Breast epithelium (tissue), 4 donors: Measurements from ENCODE around the gene PKD2. TPM values are rescaled to one million over a fixed set of nuclear protein-coding genes. Genes with fewer than 3 reads are reported as not detected.
A peak's percentile ranks its signal among the peaks of the same experiment; 100 is the strongest.

Source experiments
- DNase-seq, 2 donors: peaks; one replicate each; pipeline ENCODE4 v3.0.0-alpha.2; 2019; ENCODE audit warnings: low spot score in 2 of 2
- H3K27ac ChIP-seq, 2 donors: fragments of 200-600 bp; sonication (generic) in 1 of 2; one replicate each; pipeline ENCODE4 v1.5.1; 2016 to 2019; ENCODE audit warnings: mild to moderate bottlenecking in 1 of 2
- H3K27me3 ChIP-seq, 2 donors: fragments of 200-600 bp; sonication (generic) in 1 of 2; one replicate each; pipeline versions ENCODE4 v1.5.1 to v1.6.0; 2017 to 2019; ENCODE audit warnings: control low read depth in 1 of 2, mild to moderate bottlenecking in 1 of 2
- H3K36me3 ChIP-seq: fragments of 200-600 bp; one replicate; pipeline ENCODE4 v1.5.1; 2019
- H3K4me1 ChIP-seq, 2 donors: fragments of 200-600 bp; sonication (generic); one replicate each; pipeline ENCODE4 v1.5.1; 2016 to 2019; ENCODE audit warnings: control low read depth in 1 of 2
- H3K4me3 ChIP-seq, 3 donors: fragments of 200-600 bp; sonication (generic); 1 replicate in 2 of 3; 2 replicates in 1 of 3; pipeline ENCODE4 v1.5.1; 2016 to 2019; ENCODE audit warnings: mild to moderate bottlenecking in 3 of 3, moderate library complexity in 2 of 3
- H3K9me3 ChIP-seq, 2 donors: fragments of 200-600 bp; sonication (generic) in 1 of 2; one replicate each; pipeline ENCODE4 v1.5.1; 2016 to 2019; ENCODE audit warnings: control low read depth in 1 of 2
- CTCF ChIP-seq, 3 donors: fragments of 450-650 bp; IDR thresholded peaks; one replicate each; pipeline ENCODE4 v1.5.1; 2016 to 2017; ENCODE audit warnings: antibody characterized with exemption in 3 of 3, mild to moderate bottlenecking in 3 of 3, moderate library complexity in 3 of 3
- POLR2A ChIP-seq: fragments of 450-650 bp; IDR thresholded peaks from one replicate; pipeline ENCODE4 v1.6.1; 2016; ENCODE audit warnings: antibody characterized with exemption, mild to moderate bottlenecking, moderate library complexity
- POLR2AphosphoS5 ChIP-seq, 3 donors: sonication (generic); formaldehyde crosslinking; IDR thresholded peaks; one replicate each; pipeline ENCODE4 v1.6.1; 2017; ENCODE audit warnings: antibody characterized with exemption in 3 of 3
- intact Hi-C: fragments of 100-400 bp; cut with DNase I; formaldehyde crosslinking; loops from one replicate; pipeline ENCODE4 v1.15.1; 2023; ENCODE audit warnings: low total_unique reads
- total RNA-seq, 3 donors: library from RNA; depleted of rRNA; stranded (reverse); fragments of >200 nt; gene quantifications; one replicate each; pipeline ENCODE4 v1.1.0, GENCODE V29; 2016

The PKD2 gene
- total RNA-seq, 3 donors from 2014 or later: 60.0 to 66.2 (median 61.3) TPM

GRCh38 chr4:87975466-87975865, 32.0 kb upstream of the PKD2 start, which contains the start of gene SPP1:
Gene SPP1, plus strand, starts transcription at chr4:87975714. Its CDS starts 1,182 bp downstream, at chr4:87976896.
- Histone ChIP-seq H3K9me3 (no peaks in the 10 kb centered on the region), H3K36me3 (no peaks in the 10 kb centered on the region), H3K27me3 (no peaks in the 10 kb centered on the region), H3K27ac (peak within 1 kb of the TSS in 1 of 2 donors; percentile 8), H3K4me3 (peak within 1 kb of the TSS in 1 of 3 donors; percentile 7), H3K4me1 (no peaks in the 10 kb centered on the region)
- DNase-seq: no peak
- TF ChIP-seq POLR2AphosphoS5 (IDR thresholded peaks at IDR 0.05) (no peak), CTCF (IDR thresholded peaks at IDR 0.05) (no peak), POLR2A (no peak)
- intact Hi-C loops: no loop called here

GRCh38 chr4:87977521-87978278, 29.7 kb upstream of the PKD2 start:
- intact Hi-C loops: no loop called here
- peak overlapping the region in 1 of 2 donors; percentile 17 for H3K27ac ChIP-seq
- no peaks in the 10 kb centered on the region for H3K4me1 ChIP-seq
- H3K4me3 ChIP-seq: no peak overlapping the region
- no peaks in the 10 kb centered on the region for H3K27me3 ChIP-seq
- TF ChIP-seq POLR2A (no peak), CTCF (IDR thresholded peaks at IDR 0.05) (no peak), POLR2AphosphoS5 (IDR thresholded peaks at IDR 0.05) (no peak)
- H3K36me3 ChIP-seq: no peaks in the 10 kb centered on the region
- H3K9me3 ChIP-seq: no peaks in the 10 kb centered on the region
- DNase-seq: no peak

- no peak for DNase-seq
- Histone ChIP-seq H3K27ac (no peak overlapping the region), H3K27me3 (no peaks in the 10 kb centered on the region), H3K4me1 (no peaks in the 10 kb centered on the region), H3K9me3 (no peaks in the 10 kb centered on the region), H3K4me3 (no peak overlapping the region), H3K36me3 (no peaks in the 10 kb centered on the region)
- no peak for TF ChIP-seq POLR2AphosphoS5 (IDR thresholded peaks at IDR 0.05)
- no peak for TF ChIP-seq POLR2A
- TF ChIP-seq CTCF (IDR thresholded peaks at IDR 0.05): no peak
- intact Hi-C loops: no loop called here
Measured at GRCh38 chr4:87978681-87979080, 28.8 kb upstream of the PKD2 start.

- intact Hi-C loops: no loop called here
- no peaks in the 10 kb centered on the region for H3K36me3 ChIP-seq
- no peak for DNase-seq
- no peak overlapping the region for H3K27ac ChIP-seq
- no peaks in the 10 kb centered on the region for H3K9me3 ChIP-seq
- no peak overlapping the region for H3K4me3 ChIP-seq
- no peaks in the 10 kb centered on the region for H3K4me1 ChIP-seq
- H3K27me3 ChIP-seq: no peaks in the 10 kb centered on the region
- TF ChIP-seq POLR2AphosphoS5 (IDR thresholded peaks at IDR 0.05) (no peak), CTCF (IDR thresholded peaks at IDR 0.05) (no peak), POLR2A (no peak)
Measured at GRCh38 chr4:87979810-87980209, 27.6 kb upstream of the PKD2 start.

GRCh38 chr4:87981486-87981885, 25.9 kb upstream of the PKD2 start:
- Histone ChIP-seq H3K4me1 (no peaks in the 10 kb centered on the region), H3K9me3 (no peaks in the 10 kb centered on the region), H3K36me3 (no peaks in the 10 kb centered on the region), H3K4me3 (no peak overlapping the region), H3K27ac (no peak overlapping the region), H3K27me3 (no peaks in the 10 kb centered on the region)
- TF ChIP-seq POLR2AphosphoS5 (IDR thresholded peaks at IDR 0.05): no peak
- TF ChIP-seq POLR2A: no peak
- no peak for TF ChIP-seq CTCF (IDR thresholded peaks at IDR 0.05)
- intact Hi-C loops: no loop called here
- DNase-seq: no peak
